NCI-H1417 treated with DMSO at 0.1 percent for 48 hours (cell line): ENCODE results near the gene DUSP8.
"Not testable (repeated sequence)": the region's sequence is repeated elsewhere in the genome, so short reads cannot be mapped to it uniquely, and the experiment has no call there.

Source experiments
- DNase-seq: peaks from one replicate; lab custom pipeline; 2025; lab: John Stamatoyannopoulos, UW

The DUSP8 gene

DNA sequence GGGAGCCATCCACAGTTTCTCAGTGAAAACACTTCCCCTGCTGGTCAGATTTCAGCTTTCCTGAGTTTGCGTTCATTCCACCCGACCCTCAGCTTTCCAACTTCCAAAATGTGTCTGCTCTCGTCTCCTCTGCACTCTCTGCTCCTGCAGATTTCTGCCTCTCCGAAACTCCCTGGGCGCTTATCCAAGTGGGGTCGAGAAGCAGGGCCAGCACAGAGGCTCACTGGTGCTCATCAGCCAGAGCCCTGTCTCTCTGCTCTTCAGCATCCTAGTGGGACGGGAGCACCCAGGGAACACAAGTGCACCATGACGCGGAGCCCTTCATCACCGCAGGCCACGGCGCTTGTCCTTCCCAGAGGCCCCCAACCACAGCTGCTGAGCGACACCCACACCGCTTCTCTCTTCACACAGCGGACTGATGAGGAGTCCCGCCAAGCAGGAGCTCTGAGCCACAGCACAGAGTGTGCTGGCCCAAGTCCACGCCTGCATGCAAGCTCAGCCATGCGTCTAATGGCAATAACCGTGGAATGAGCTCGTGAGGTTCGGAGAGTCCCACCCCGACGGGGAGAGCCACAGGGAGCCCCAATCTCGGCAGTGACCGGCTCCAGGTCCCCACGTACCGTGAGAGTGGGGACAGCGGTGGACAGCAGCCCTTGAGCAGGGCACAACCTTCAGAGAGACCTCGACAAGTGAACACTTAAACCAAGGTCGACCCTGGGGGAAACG is 57.6 kb downstream of the DUSP8 start:
- no peak for DNase-seq

DNA sequence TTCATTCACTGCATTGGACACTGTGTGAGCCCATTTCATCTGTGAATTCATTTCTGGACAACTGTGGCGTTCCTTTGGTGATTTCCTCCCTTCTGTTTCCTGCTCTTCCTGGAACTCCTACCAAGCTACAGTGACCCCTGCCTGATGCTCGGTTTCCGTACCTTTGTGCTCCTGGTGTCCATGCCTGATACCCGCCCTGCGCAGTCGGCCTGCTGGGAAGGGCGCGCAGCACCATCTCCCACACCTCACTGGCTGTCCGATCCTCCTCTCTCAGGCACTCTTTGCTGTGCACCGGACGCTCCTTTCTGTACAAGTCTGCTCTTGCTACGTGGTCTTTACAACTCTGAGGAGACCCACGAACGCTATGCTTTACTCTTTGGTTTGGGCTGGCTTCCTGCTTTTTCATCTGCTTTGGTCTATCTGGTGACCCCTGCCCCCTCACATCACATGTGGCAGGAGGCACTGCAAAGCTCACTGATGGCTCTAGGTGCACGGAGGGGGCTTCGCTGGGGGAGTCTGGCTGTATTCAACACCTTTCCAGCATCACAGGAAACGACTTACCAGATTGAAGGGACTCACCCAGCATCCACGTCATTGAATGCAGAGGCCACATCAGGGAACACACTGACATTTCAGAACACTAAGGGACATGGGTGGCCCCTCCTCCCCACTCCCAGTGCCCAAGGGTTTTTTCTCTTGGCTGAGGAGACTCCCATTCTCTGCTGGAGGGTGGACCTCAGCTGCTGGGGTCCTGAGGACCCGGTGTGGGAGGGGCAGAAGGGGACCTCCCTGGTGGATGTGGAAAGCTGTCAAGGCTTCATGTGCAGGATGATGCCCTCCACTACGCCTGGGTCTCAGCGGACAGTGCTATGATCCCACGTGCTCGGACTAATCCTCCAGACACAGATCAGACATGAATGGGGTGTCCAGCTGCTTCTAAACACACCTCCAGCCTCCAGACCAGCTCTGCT is 58.5 kb downstream of the DUSP8 start:
- no peak for DNase-seq

DNA sequence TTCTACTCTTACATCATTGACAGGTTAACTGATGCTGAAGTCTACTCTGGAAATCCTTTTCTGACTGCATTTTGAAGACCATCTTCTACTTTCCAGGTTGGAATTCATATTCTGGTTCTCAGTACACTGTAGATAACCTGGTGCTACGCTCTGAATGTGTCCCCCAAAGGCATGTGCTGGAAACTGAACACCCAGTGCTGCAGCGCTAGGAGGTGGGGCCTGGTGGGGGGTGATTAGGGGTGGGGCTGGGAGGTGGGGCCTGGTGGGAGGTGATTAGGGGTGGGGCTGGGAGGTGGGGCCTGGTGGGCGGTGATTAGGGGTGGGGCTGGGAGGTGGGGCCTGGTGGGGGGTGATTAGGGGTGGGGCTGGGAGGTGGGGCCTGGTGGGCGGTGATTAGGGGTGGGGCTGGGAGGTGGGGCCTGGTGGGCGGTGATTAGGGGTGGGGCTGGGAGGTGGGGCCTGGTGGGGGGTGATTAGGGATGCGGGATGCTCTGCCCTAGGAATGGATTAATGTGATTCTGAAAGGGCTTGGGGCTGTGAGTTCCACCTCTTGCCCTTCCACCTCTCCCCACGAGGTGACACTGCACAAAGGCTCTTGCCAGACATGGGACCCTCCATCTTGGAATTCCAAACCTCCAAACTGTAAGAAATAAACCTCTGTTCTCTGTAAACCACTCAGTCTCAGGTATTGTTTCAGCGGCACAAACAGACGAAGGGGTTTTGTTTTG is 59.4 kb downstream of the DUSP8 start:
- not testable (repeated sequence) for DNase-seq

DNA sequence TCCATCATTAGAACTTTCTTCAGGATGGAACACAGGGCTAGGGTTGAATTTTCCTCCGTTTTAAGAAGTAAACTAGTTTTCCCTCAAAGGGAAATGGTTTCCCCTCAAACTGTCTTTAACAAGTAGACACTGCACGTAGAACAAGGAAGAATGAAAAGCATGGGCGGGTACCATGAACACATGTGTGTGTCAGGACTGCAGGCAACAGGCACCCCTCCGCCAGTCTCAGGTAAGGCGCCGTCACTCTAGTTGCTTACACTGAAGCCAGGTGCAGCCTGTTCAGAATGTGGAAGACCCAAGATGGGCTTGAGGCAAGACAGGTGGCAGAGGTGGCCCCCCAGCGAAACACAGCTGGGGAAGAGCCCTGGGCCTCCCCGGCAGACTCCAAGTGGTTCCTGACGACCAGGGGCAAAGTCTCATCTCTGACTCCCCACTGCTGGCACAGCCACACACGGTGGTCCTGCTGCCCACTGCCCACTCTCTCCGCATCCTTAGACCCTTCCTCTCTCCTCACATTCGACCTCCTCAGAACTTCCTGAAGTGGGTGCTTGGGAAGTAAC is 60.1 kb downstream of the DUSP8 start:
- no peak for DNase-seq

DNA sequence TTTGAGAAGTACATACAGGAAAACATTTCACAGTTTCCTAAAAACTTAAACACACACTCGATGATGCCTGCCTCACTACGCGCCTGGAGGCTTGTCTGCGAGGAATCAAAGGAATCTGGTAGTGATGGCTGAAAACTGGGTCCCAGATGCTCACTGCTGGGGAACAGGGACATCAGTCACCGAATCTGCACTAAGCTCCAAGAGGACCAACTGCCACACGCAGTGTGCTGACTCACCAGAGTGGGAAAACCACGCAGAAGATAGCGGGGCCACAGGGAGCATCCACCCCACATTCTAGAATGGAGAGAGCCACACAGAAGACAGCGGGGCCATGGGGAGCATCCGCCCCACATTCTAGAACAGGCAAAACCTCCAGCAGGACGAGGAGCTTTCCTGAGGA is 61.1 kb downstream of the DUSP8 start:
- no peak for DNase-seq

DNA sequence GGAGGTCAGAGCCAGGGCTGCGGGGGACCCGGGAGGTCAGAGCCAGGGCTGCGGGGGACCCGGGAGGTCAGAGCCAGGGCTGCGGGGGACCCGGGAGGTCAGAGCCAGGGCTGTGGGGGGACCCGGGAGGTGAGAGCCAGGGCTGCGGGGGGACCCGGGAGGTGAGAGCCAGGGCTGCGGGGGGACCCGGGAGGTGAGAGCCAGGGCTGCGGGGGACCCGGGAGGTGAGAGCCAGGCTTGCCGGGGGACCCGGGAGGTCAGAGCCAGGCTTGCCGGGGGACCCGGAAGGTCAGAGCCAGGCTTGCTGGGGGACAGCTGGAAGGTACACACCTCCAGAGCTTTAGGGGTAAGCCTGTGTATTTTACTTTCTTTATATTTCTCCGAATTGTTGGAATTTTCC is 61.7 kb downstream of the DUSP8 start:
- DNase-seq = not testable (repeated sequence)

DNA sequence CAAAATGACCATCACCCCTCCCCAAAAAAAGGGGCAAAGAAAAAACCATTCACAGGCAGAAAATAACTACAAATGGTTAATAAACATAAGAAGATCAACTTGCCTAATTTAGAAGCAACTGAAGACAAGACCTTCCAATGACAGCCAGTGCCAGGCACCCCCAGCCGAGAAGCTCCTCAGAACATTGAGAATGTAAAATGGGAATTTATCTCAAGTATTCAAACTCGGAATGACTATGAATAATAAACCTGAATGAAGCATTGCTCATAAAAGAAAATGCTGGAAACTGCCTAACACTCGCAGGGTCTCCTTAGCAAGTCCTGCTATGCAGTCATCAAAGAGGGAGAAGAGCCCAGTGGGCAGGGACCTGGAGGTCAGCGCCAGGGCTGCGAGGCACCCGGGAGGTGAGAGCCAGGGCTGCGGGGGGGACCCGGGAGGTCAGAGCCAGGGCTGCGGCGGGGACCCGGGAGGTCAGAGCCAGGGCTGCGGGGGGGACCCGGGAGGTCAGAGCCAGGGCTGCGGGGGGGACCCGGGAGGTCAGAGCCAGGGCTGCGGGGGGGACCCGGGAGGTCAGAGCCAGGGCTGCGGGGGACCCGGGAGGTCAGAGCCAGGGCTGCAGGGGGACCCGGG is 62.3 kb downstream of the DUSP8 start:
- DNase-seq = no peak

DNA sequence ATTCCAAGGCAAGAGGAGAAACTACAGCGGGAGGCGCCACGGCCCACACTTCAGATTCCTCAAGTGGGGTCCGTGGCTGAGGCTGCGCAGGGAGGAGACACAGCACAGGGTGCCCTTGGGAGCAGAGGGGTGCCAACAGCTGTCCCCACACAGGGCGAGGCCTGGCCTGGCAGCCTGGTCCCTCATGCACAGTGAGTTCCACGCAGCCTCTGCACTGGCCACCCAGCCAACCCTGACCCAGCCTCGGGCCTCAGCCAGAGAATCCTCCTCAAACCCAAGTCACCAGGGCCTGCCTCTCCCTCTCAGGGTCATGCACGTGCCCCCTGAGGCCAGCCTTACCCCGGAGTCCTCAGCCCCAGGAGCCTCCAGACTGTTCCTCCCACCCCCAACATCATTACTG is 63.1 kb downstream of the DUSP8 start:
- no peak for DNase-seq

DNA sequence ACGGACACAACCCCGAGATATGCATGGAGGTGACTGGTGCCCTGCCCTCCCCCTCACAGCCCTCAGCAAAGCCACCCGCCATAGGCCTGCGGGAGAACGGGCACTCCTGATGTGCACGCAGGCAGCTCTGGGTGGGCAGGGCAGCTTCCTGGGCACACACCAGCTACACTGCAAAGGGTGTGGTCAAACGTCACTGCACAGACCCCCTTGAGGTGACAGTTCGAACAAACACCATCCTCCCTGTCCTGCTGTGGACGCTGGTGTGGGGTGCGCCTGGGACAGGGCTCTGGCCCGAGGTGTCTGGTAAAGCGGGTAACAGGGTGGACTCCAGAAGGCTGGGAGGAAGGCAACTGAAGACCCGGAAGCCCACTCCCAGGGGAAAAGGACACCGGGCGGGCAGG is 63.6 kb downstream of the DUSP8 start:
- no peak for DNase-seq

DNA sequence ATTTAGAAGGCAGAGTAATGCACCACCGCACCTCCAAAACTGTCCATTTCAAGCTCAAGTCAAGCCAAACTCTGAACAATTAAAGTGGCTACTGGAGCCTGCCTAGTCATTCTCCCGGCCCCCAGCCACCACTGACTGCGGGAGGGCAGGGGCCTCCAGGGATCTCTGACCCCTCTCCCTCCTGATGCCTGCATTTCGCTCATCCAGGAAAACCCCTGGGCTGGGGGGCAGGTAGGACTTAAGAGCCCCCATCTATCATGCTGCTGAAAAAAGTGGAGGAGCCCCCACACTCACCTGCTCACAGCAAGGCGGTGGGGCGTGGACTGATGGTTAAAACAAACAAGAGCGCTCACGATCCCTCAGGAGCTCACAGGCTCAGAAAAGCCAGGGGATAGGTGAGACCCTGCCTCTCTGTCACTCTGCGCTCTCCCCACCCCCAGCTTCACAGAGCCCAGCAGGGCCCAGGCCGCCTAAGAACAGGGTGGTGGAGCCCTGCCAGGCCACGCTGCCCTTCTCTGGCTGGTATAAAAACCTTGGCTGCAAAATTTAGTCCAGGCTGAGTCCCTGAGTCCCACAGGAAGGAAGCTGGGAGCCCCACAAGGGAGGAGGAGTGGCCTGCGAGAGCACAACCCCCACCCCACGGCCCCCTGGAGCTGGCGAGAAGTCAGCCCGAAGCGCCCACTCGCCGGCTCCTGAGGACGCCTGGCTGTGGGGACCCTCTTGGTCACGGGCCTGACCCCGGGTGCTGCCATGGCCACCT is 64.5 kb downstream of the DUSP8 start:
- DNase-seq = no peak

DNA sequence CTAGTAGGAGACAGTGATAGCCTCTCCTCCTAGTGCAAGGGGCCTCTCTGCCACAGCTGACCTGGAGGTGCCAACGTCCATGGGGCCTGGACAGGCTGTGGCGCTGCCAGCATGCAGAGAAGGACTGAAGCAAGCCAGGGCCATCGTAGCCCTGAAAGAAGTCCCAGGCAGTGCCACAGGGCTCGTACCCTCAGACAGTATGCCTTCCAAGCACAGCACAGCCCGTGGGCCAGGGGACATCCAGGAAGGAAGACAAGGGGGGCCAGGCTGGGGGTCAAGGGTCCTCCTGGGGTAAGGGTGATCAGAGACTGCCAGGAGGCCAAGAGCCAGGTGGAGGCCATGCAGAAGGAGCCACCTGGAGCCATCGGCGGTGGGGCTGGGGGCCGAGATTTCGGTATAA is 65.1 kb downstream of the DUSP8 start:
- DNase-seq = no peak

DNA sequence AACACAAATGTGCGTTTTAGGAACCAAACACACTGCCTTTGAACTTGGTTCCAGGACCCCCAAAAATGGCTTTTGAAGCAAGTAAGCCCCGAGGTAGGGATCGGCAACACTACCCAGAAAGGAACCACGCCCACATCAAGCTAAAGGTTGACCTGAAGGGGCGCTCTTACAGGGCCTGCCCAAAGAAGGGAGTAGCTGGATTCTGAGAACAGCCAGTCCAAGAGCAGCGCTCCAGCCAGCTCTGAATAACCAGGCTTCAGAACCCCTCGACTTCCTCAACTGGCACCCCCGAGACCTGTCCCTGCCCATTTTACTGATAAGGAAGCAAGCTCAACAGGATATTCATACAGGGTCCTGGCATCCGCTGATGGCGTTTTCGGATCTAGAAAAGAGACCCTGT is 66.6 kb downstream of the DUSP8 start:
- no peak for DNase-seq

DNA sequence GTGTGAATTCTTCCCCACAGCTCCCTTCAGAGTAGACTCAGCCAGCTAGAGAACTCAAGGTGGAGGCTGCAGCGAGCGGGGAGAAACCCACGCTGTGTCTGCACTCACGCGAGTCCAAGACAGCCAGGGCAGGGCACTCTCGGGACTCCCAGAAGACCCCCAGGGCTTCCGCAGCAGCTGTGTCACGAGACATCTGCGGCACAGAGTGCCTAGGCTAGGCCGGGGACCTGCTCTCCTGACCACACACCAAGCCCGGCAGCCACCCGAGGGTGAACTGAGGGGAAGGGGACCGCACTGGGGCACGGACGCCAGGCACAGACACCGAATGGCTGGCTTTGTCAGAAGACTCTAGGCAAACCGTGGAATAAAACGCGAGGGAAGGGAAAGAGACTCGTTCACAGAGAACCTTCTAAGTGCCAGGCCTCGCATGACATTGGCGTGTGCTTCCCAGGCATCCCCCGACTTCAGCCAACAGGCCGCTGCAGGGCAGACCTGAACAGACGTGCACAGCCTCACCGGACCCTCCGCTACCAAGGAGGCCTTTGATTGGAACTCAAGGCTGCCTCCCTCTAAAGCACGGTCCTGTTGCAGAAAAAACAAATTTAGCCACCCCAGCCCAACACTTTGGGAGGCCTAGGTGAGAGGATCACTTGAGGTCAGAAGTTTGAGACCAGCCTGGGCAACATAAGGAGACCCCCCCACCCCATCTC is 67.3 kb downstream of the DUSP8 start:
- no peak for DNase-seq

DNA sequence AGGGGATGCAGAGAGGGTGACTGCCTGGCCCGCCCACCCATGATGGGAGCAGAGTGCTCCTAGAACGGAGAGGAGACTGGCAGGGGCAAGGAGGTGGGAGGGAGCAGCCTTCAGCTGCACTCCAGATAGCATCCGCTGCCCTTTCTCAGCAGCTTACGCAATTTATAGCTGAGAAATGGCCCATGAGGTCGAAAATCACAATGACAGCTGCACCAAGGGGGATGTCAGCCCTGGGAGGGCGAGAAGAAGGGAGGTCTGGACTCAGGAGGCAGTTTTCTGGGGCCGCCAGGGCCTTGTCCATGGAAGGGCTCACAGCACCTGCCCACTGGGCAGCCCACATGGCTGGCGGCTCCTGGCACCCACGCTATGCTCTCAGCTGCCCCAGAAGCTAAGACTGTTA is 67.9 kb downstream of the DUSP8 start:
- DNase-seq = no peak
